Mesendoderm (in vitro differentiated cells): ENCODE results near the gene ASCL3.

Experiments
- DNase-seq: peaks from one replicate; pipeline ENCODE4 v3.0.0; 2013
- H2AK5ac ChIP-seq: 2 replicates; pipeline ENCODE4 v1.6.1; 2013; ENCODE audit warnings: low read length, inconsistent platforms
- H2BK120ac ChIP-seq: 2 replicates; pipeline ENCODE4 v1.6.1; 2013; ENCODE audit warnings: low read depth, mild to moderate bottlenecking, low read length, moderate library complexity, mixed read lengths
- H2BK15ac ChIP-seq: replicated peaks from 2 replicates; pipeline ENCODE4 v1.6.1; 2013; ENCODE audit warnings: low read depth, mild to moderate bottlenecking, moderate library complexity
- H2BK5ac ChIP-seq: 2 replicates; pipeline ENCODE4 v1.6.1; 2013; ENCODE audit warnings: low read length, inconsistent platforms
- H3K18ac ChIP-seq: 2 replicates; pipeline ENCODE4 v1.6.1; 2013; ENCODE audit warnings: mild to moderate bottlenecking, low read length, mixed read lengths
- H3K23ac ChIP-seq: one replicate; pipeline ENCODE4 v1.6.1; 2013; ENCODE audit warnings: low read length
- H3K27ac ChIP-seq: 2 replicates; pipeline ENCODE4 v1.5.1; 2013; ENCODE audit warnings: low read depth, mild to moderate bottlenecking, inconsistent platforms, low read length, moderate library complexity
- H3K27me3 ChIP-seq: 2 replicates; pipeline ENCODE4 v1.6.1; 2013; ENCODE audit warnings: low read length, control low read depth, mild to moderate bottlenecking, inconsistent platforms; ENCODE audit not compliant: insufficient read depth, poor library complexity
- H3K36me3 ChIP-seq: 2 replicates; pipeline ENCODE4 v1.6.1; 2013; ENCODE audit warnings: low read length, inconsistent platforms; ENCODE audit not compliant: control insufficient read depth, insufficient read depth
- H3K4ac ChIP-seq: one replicate; pipeline ENCODE4 v1.6.1; 2013; ENCODE audit warnings: low read depth, mild to moderate bottlenecking, low read length, moderate library complexity
- H3K4me1 ChIP-seq: 2 replicates; pipeline ENCODE4 v1.6.1; 2013; ENCODE audit warnings: low read depth, low read length, inconsistent platforms; ENCODE audit not compliant: control insufficient read depth
- H3K4me2 ChIP-seq: 2 replicates; pipeline ENCODE4 v1.6.1; 2013; ENCODE audit warnings: low read length
- H3K4me3 ChIP-seq: 2 replicates; pipeline ENCODE4 v1.5.1; 2013; ENCODE audit warnings: mild to moderate bottlenecking, low read length
- H3K56ac ChIP-seq: one replicate; pipeline ENCODE4 v1.6.1; 2013; ENCODE audit warnings: low read length
- H3K79me1 ChIP-seq: 2 replicates; pipeline ENCODE4 v1.6.1; 2013; ENCODE audit warnings: low read length, inconsistent platforms
- H3K79me2 ChIP-seq: 2 replicates; pipeline ENCODE4 v1.6.1; 2013; ENCODE audit warnings: mild to moderate bottlenecking, low read length; ENCODE audit not compliant: control insufficient read depth, insufficient read depth
- H3K9ac ChIP-seq: 2 replicates; pipeline ENCODE4 v1.6.1; 2013; ENCODE audit warnings: low read length, inconsistent platforms
- H4K5ac ChIP-seq: one replicate; pipeline ENCODE4 v1.6.1; 2013; ENCODE audit warnings: low read length
- H4K8ac ChIP-seq: one replicate; pipeline ENCODE4 v1.6.1; 2013; ENCODE audit warnings: low read depth, mild to moderate bottlenecking, control low read depth, low read length, moderate library complexity
- WGBS: extraction: QIAGEN DNeasy Blood & Tissue Kit; methylation state at CpG from one replicate; pipeline ENCODE4 v1.1.7; 2013; ENCODE audit warnings: low lambda C conversion rate, missing lambda C conversion rate; ENCODE audit not compliant: insufficient coverage; ENCODE audit errors: extremely low coverage; 5-methylcytosine and 5-hydroxymethylcytosine counted together

Gene ASCL3

DNA sequence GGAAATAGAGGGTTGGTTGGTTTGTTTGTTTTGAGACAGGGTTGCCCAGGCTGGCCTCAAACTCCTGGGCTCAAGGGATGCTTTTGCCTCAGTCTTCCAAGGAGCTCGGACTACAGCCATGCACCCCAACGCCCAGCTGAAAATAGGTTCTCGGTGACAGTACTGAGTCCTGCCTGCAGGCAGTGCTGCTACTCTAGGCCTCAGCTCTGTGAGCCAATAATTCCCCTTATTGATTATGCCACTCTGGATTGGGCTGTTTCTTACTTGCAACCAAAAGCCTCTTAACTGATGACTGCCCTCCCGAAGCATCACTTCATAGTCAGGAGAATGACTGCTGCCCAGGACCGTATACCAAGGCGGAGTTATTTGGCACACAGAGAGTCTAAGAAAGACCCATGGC lies 8.9 kb downstream of the ASCL3 start:
- Histone ChIP-seq H3K4ac (no peak overlapping the region), H4K5ac (no peak overlapping the region), H3K23ac (no peak overlapping the region), H3K4me2 (no peak overlapping the region), H2BK15ac (no peak overlapping the region), H2BK120ac (no peak overlapping the region), H2BK5ac (no peak overlapping the region), H3K9ac (no peak overlapping the region), H4K8ac (no peak overlapping the region), H2AK5ac (no peak overlapping the region), H3K4me3 (no peak overlapping the region), H3K27me3 (no peaks in the 10 kb centered on the region), H3K56ac (no peak overlapping the region), H3K79me2 (no peaks in the 10 kb centered on the region), H3K4me1 (peaks cover 13% of the 10 kb centered on the region), H3K27ac (no peak overlapping the region), H3K18ac (no peak overlapping the region), H3K36me3 (no peaks in the 10 kb centered on the region), H3K79me1 (no peaks in the 10 kb centered on the region)
- no CpG with 5 or more reads among the region's 6 CpGs for WGBS
- DNase-seq = peak; percentile 51

DNA sequence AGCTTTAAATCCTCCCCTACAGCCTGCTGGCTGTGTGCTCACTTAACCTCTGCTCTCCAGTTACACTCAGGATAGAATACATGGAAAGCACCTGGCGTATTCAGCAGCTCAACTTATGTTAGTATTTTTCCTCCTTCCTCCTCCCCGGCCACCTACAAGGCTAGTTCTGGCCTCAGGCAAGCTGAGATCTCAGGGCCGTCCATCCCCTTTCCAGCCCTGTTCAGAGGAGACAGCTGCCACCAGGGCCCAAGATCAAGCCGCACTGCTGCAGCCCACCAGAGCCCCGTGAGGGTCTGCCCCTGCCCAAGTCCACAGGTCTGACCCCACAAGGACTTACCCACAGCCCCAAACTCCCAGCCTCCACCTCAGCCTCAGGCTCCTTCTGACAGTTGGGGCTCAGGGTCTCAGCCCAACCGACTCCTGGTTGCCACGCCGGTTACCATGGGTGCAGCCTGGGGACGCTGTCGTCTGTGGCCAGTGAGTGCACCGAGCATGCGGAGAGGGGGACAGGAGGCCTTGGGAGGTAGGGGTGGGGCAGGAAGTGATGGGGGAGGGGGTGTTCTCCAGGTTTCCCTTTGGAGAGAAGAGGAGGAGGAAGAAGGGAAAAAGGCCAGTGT lies 10.1 kb downstream of the ASCL3 start, which contains the start of gene C11orf16:
TSS of gene C11orf16 (minus strand) at position 384 of the 617 bp plus-strand sequence. CDS start 639 bp downstream, outside the sequence.
- no CpG with 5 or more reads among the region's 12 CpGs for WGBS
- Histone ChIP-seq H3K4ac (no peak within 1 kb of the TSS), H3K56ac (peak within 1 kb of the TSS; percentile 51), H3K4me1 (peaks cover 13% of the 10 kb centered on the region), H3K23ac (no peak within 1 kb of the TSS), H3K27me3 (no peaks in the 10 kb centered on the region), H3K36me3 (no peaks in the 10 kb centered on the region), H2BK5ac (no peak within 1 kb of the TSS), H3K9ac (peak within 1 kb of the TSS; percentile 8), H3K79me1 (no peaks in the 10 kb centered on the region), H2AK5ac (peak within 1 kb of the TSS; percentile 54), H4K8ac (no peak within 1 kb of the TSS), H3K18ac (no peak within 1 kb of the TSS), H3K27ac (no peak within 1 kb of the TSS), H4K5ac (no peak within 1 kb of the TSS), H3K4me3 (no peak within 1 kb of the TSS), H2BK15ac (no peak within 1 kb of the TSS), H3K79me2 (no peaks in the 10 kb centered on the region), H3K4me2 (no peak within 1 kb of the TSS), H2BK120ac (no peak within 1 kb of the TSS)
- peak; percentile 78 for DNase-seq

DNA sequence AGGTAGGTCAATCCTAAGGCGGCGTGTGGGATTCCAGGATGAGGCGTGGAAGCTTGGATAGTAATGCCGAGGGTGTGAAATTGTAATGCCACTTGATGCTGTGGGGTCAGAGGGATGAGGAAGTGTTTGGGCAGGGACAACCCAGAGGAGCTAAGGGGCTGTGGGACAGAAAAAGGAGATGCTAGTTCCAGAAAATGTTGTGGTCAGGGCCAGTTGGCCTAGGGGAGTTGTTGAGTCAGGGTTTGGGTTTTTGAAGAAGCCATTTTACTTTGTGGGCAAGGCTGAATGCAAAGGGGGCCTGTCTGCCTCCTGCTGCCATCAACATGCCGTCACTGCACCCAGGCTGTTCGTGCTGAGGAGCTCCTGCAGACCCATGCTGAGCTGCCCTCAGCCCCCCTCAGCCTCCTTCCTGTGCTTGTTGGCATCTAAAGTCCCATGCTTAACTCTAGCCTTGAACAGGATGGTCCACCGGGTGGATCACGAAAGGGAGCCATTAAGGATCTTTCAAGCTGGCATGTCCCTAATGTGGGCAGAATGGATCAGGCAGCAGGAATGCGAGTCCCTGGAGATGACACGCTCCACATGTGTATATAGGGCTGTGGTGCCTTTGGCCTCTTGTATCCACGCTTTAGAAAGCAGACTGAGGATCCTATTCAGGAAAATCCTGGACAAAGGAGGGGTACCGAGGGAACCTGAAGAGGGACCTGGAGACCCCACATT lies 12.2 kb downstream of the ASCL3 start:
- Histone ChIP-seq H3K4me2 (no peak overlapping the region), H3K18ac (no peak overlapping the region), H3K9ac (no peak overlapping the region), H3K23ac (no peak overlapping the region), H3K27me3 (no peaks in the 10 kb centered on the region), H2BK120ac (no peak overlapping the region), H4K8ac (no peak overlapping the region), H4K5ac (no peak overlapping the region), H3K4me1 (peaks cover 13% of the 10 kb centered on the region), H2BK15ac (no peak overlapping the region), H2AK5ac (no peak overlapping the region), H3K4me3 (no peak overlapping the region), H3K4ac (no peak overlapping the region), H3K56ac (no peak overlapping the region), H3K36me3 (peaks cover under 1% of the 10 kb centered on the region), H3K79me2 (no peaks in the 10 kb centered on the region), H2BK5ac (no peak overlapping the region), H3K79me1 (no peaks in the 10 kb centered on the region), H3K27ac (no peak overlapping the region)
- DNase-seq = no peak
- WGBS = no CpG with 5 or more reads among the region's 12 CpGs

DNA sequence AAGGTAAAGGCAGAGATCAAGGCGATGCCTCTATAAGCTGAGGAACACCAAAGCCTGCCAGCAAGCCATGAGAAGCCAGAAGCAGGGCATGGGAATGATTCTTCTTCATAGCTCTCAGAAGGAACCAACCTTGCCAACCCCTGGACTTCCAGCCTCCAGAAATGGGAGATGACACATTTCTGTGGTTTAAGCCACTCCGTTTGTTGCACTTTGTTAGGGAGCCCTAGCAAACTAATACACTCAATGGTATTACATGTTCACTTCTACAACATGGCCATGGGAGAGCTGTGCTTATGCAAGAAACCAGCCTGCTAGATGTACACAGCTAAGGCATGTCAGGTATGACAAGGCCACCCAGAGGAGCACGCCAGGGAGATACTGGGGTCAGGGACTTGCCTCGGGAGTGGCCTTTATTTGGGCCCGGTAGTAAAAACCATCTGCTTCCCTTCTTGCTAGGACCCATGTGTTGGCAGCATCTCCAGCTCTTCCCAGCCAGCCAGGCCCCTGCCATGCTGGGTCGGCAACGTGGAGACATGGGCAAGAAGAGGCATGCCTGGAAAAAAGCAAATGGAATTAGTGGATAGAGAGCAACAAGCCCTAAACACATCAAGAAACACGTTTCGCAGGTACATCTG lies 13.7 kb downstream of the ASCL3 start:
- Histone ChIP-seq H2BK5ac (no peak overlapping the region), H2BK15ac (no peak overlapping the region), H3K4me1 (peaks cover 6% of the 10 kb centered on the region), H3K36me3 (peaks cover 3% of the 10 kb centered on the region), H2BK120ac (no peak overlapping the region), H3K79me1 (no peaks in the 10 kb centered on the region), H3K4me2 (no peak overlapping the region), H2AK5ac (no peak overlapping the region), H3K4ac (no peak overlapping the region), H3K27me3 (no peaks in the 10 kb centered on the region), H3K27ac (no peak overlapping the region), H3K9ac (no peak overlapping the region), H4K5ac (no peak overlapping the region), H3K23ac (no peak overlapping the region), H3K79me2 (no peaks in the 10 kb centered on the region), H3K4me3 (no peak overlapping the region), H4K8ac (no peak overlapping the region), H3K18ac (no peak overlapping the region), H3K56ac (no peak overlapping the region)
- DNase-seq = no peak
- WGBS = no CpG with 5 or more reads among the region's 9 CpGs

DNA sequence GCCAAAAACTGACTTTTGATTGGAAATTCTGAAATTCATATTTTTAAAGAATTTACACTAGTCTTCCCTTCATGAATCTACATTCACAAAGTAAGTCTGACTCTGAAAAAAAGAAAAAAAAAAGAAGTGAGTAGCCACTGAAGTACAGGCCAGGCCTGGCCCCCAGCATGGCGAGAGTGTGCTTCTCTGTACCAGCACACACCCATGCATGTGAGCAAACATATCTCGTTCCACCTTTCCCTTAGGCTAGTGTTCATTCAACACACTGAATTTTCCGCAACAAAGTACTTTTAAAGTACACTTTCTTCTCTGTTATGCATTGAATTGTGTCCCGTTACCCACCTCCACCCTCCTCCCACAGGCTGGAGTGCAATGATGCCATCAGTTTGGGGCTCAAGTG lies 14.6 kb downstream of the ASCL3 start:
- Histone ChIP-seq H3K27ac (no peak overlapping the region), H4K5ac (no peak overlapping the region), H3K9ac (no peak overlapping the region), H3K4ac (no peak overlapping the region), H3K79me2 (no peaks in the 10 kb centered on the region), H3K4me3 (no peak overlapping the region), H3K27me3 (no peaks in the 10 kb centered on the region), H2AK5ac (no peak overlapping the region), H3K56ac (no peak overlapping the region), H2BK120ac (no peak overlapping the region), H3K18ac (no peak overlapping the region), H3K36me3 (peaks cover 3% of the 10 kb centered on the region), H3K4me2 (no peak overlapping the region), H2BK5ac (no peak overlapping the region), H3K79me1 (no peaks in the 10 kb centered on the region), H3K4me1 (peaks cover 2% of the 10 kb centered on the region), H2BK15ac (no peak overlapping the region), H4K8ac (no peak overlapping the region), H3K23ac (no peak overlapping the region)
- WGBS = no CpG with 5 or more reads among the region's 4 CpGs
- DNase-seq = no peak
